GM10248 (cell line): Measurements from ENCODE around the gene PLEKHM3.
"Not testable (repeated sequence)": the region's sequence is repeated elsewhere in the genome, so short reads cannot be mapped to it uniquely, and the experiment has no call there.

Experiments
- CTCF ChIA-PET: fragments of 300-600 bp; sonication (Branson Sonifier 250); formaldehyde crosslinking; extraction: SDS; loops from one replicate; lab custom pipeline; 2021; ENCODE audit warnings: antibody characterized with exemption; lab: Yijun Ruan, JAX
- POLR2A ChIA-PET: fragments of 350-650 bp; sonication (Branson Sonifier 250); formaldehyde crosslinking; extraction: SDS; loops from one replicate; lab custom pipeline; 2020; ENCODE audit warnings: antibody characterized with exemption; lab: Yijun Ruan, JAX
- DNase-seq: peaks from one replicate; pipeline ENCODE4 v3.0.0; 2012; ENCODE audit errors: extremely low spot score
- TF ChIP-seq, protein P1 (sequence below): IDR thresholded peaks from 2 replicates; pipeline ENCODE4 v1.5.1; 2012; ENCODE audit warnings: mild to moderate bottlenecking, low read depth; ENCODE audit errors: extremely low read depth, missing control alignments, control extremely low read depth

The PLEKHM3 gene

DNA sequence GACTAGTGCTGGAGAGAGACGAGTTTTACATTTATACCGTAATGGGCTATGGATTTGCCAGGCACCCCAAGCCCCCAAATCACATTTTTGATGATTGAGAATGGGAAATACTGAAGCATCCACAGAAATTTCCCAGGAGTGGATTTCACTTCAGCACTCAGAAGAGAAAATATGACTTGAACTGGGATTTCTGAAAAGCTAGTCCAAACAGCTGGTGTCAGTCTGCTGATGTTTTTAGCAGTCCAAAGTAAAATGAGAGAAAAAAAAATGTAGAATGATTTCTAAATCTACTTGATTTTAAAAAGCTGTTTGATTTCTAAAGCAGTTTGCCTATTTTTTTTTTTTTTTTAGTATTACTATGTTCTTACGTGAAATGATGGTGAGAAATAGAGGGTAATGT lies 105.0 kb downstream of the PLEKHM3 start:
- CTCF ChIA-PET, result interaction anchor here (1.5 kb wide), 2 partner anchors 9 to 38 kb away, joined by 4 read pairs; no protein-coding TSS in a partner anchor

DNA sequence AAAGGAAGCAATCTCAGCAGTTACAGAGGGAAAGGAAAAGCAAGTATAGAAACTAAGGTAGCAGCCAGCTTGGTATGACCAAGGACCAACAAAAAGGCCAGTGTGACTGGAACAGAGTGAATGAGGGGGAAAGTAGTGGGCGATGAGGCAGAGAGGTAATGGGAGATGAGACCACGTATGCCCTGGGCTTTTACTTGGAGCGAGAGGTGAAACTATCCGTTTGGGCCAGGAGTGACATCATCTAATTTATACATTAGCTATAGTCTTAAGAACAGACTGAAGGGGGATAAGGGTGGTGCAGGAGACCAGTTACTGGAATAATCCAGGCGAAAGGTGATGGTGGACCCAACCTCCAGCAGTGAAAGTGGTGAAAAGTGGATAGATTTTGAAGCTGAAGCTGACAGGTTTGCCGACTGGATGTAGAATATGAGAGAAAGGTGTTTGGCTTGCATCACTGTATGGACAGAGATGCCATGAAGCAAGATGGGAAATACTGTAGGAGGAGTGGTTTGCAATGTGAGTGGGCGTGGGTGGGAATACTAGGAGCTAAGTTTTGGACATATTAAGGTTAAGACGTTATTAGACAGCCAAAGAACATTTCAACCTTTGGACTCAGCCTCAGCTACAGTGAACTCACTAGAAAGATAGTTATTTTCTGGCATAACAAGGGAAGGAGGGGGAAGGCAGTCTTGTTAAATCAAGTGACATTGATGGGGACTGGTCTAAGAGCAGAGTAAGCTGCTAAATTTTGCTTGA lies 106.0 kb downstream of the PLEKHM3 start:
- DNase-seq, result no peak
- ChIA-PET CTCF (interaction anchor here (1.5 kb wide), 2 partner anchors 8 to 39 kb away, joined by 4 read pairs; no protein-coding TSS in a partner anchor), POLR2A (no interaction called here)
- TF ChIP-seq, protein P1, sequence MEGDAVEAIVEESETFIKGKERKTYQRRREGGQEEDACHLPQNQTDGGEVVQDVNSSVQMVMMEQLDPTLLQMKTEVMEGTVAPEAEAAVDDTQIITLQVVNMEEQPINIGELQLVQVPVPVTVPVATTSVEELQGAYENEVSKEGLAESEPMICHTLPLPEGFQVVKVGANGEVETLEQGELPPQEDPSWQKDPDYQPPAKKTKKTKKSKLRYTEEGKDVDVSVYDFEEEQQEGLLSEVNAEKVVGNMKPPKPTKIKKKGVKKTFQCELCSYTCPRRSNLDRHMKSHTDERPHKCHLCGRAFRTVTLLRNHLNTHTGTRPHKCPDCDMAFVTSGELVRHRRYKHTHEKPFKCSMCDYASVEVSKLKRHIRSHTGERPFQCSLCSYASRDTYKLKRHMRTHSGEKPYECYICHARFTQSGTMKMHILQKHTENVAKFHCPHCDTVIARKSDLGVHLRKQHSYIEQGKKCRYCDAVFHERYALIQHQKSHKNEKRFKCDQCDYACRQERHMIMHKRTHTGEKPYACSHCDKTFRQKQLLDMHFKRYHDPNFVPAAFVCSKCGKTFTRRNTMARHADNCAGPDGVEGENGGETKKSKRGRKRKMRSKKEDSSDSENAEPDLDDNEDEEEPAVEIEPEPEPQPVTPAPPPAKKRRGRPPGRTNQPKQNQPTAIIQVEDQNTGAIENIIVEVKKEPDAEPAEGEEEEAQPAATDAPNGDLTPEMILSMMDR, result no peak

More for the DNA sequence above, 105.0 kb downstream of the PLEKHM3 start:
- no peak for DNase-seq
- POLR2A ChIA-PET, result no interaction called here
- TF ChIP-seq, protein P1, result no peak

DNA sequence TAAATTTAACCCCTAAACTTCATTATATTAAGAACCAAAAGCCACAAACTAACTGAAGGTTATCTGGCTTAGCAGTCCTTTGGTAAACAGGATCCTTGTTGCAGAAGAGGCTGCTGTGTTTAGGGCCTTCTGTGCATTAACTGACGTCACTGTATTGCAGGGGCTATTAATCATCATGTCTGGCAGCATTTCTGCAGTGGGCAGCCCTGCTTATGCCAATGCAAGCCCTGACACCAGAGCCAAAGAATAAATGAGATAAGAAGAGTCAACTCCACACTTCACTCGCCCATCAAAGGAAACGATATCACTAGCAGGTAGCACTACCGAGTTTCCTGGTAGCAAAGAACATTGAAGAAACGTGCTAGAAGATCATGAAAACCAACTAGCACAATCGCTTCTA lies 110.6 kb downstream of the PLEKHM3 start:
- CTCF ChIA-PET, result interaction anchor here (2.8 kb wide), 1 partner anchor 24 kb away, joined by 8 read pairs; no protein-coding TSS in a partner anchor
- TF ChIP-seq, protein P1, result no peak
- POLR2A ChIA-PET, result no interaction called here
- no peak for DNase-seq

DNA sequence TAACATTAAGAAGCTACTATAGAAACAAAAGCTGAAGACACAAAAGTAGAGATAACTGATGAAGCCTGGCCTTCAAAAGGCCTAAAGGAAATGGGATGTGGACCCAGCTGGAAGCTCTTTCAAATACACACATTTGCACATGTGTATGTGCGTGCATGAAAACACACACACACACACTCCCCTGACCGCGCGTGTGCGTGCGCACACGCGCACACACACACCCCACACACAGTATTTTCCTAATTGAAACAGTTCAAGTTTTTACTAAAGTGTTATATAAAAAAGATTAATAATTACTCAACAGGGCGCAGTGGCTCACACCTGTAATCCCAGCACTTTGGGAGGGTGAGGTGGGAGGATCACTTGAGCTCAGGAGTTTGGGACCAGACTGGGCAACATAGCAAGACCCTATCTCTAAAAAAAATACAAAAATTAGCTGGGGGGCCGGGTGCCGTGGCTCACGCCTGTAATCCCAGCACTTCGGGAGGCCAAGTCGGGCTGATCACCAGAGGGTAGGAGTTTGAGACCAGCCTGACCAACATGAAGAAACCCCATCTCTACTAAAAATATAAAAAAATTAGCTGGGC lies 111.5 kb downstream of the PLEKHM3 start:
- DNase-seq, result no peak
- POLR2A ChIA-PET, result no interaction called here
- TF ChIP-seq, protein P1, result no peak
- CTCF ChIA-PET, result interaction anchor here (1.4 to 1.5 kb wide), 2 partner anchors 18 to 127 kb away, joined by 3 to 4 read pairs; no protein-coding TSS in a partner anchor

DNA sequence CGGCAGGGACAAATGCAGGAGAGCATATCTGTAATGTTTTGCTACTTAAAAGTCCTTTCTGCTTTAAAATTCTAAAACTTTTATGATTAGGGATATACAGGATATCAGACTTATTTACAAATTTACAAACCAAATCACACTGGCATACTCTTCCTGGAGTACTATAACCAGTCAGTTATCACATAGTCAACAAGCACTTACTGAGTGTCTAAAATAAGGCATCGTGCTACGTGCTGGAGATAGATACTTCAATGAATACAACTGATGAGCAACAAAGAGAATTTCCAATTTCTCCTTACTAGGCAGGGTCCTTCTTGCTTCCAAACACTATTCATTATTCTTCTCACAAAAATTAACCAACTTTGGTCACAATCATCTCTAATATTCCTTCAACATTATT lies 113.5 kb downstream of the PLEKHM3 start:
- DNase-seq, result no peak
- TF ChIP-seq, protein P1, result no peak
- POLR2A ChIA-PET, result no interaction called here
- CTCF ChIA-PET, result interaction anchor here (1.2 to 1.4 kb wide), 2 partner anchors 8 to 32 kb away, joined by 3 to 4 read pairs; no protein-coding TSS in a partner anchor

DNA sequence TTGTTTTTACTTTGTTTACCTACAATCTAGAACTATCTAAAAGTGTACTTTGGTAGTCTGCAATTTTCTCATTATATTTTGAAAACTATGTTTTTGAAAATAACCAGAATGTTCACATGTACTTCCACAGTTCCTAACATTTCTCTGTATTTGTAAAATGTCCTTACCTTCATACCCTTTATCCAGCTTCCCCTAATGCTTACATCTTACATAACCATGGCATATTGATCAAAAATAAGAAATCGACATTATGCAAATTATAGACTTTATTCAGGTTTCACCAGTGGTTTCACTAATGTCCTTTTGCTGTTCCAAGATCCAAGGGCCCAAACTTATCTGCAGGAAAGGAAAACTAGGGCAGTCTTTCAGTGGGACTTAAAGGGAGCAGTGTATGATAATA lies 114.1 kb downstream of the PLEKHM3 start:
- POLR2A ChIA-PET, result no interaction called here
- TF ChIP-seq, protein P1, result no peak
- CTCF ChIA-PET, result interaction anchor here (1.4 kb wide), 1 partner anchor 9 kb away, joined by 4 read pairs; no protein-coding TSS in a partner anchor
- no peak for DNase-seq

DNA sequence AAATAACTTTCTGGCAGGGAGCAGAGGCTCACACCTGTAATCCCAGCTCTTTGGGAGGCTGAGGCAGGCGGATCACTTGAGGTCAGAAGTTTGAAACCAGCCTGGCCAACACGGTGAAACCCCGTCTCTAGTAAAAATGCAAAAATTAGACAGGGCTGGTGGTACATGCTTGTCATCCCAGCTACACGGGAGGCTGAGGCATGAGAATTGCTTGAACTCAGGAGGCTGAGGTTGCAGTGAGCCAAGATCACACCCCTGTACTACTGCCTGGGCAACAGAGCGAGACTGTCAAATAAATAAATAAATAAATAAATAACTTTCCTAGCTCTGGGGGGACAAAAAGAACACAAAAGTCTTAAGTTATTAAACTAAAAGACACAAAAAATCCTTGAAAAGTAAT lies 118.8 kb downstream of the PLEKHM3 start:
- DNase-seq, POLR2A ChIA-PET: not testable (repeated sequence)
- CTCF ChIA-PET, result interaction anchor here (1.2 to 3.8 kb wide), 4 partner anchors 9 to 36 kb away, joined by 4 to 13 read pairs (median 4); no protein-coding TSS in a partner anchor
